ENCODE measurements around the gene ASB4.

The ASB4 gene

DNA sequence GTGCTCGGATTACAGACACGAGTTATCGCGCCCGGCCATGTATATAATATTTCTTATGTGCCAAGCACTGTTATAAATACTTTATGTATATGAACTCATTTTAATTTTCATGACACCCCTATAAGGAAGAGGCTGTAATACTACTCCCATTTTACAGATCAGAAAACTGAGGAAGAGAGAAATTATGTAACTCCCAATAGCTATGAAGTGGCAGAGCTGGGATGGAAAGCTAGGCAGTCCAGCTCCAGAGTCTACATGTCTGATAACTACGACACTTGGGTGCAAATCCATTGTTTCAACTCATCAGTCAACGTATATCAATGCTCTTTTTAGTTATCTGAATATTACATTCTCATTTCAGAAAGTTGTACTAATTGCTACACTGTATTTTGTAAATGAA, 93.6 kb downstream of the ASB4 start:
- DNase-seq (ENCODE audit: low read depth in 2 of 2): no peak
- H3K4me3 ChIP-seq (replicated peaks in 1 of 2; ENCODE audit: low read depth in 2 of 2, low read length in 2 of 2): no peak overlapping the region
- TF ChIP-seq, protein P1, sequence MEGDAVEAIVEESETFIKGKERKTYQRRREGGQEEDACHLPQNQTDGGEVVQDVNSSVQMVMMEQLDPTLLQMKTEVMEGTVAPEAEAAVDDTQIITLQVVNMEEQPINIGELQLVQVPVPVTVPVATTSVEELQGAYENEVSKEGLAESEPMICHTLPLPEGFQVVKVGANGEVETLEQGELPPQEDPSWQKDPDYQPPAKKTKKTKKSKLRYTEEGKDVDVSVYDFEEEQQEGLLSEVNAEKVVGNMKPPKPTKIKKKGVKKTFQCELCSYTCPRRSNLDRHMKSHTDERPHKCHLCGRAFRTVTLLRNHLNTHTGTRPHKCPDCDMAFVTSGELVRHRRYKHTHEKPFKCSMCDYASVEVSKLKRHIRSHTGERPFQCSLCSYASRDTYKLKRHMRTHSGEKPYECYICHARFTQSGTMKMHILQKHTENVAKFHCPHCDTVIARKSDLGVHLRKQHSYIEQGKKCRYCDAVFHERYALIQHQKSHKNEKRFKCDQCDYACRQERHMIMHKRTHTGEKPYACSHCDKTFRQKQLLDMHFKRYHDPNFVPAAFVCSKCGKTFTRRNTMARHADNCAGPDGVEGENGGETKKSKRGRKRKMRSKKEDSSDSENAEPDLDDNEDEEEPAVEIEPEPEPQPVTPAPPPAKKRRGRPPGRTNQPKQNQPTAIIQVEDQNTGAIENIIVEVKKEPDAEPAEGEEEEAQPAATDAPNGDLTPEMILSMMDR (IDR thresholded peaks at IDR 0.05; ENCODE audit: low read depth, low read length): no peak

DNA sequence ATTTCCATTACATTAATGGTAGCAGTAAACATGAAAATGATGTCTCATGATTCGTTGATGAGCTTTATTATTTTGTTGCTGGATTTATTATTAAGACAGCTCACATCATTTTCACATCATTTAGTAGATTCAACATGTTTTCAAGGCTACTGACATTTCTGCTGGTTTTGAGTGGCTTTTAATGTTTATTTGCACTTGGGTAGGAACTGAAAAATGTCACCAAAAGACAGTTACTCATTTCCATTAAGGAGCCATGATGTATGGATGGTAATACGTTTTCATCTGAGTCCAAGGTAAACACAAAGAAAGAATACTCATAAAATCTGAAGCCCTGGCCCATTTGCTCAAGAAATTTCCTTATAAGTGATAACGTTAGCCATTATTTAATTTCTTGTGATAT, 95.7 kb downstream of the ASB4 start:
- TF ChIP-seq, protein P1 (IDR thresholded peaks at IDR 0.05; ENCODE audit: low read depth, low read length): no peak
- DNase-seq (ENCODE audit: low read depth in 2 of 2): no peak
- no peak overlapping the region for H3K4me3 ChIP-seq (replicated peaks in 1 of 2; ENCODE audit: low read depth in 2 of 2, low read length in 2 of 2)

DNA sequence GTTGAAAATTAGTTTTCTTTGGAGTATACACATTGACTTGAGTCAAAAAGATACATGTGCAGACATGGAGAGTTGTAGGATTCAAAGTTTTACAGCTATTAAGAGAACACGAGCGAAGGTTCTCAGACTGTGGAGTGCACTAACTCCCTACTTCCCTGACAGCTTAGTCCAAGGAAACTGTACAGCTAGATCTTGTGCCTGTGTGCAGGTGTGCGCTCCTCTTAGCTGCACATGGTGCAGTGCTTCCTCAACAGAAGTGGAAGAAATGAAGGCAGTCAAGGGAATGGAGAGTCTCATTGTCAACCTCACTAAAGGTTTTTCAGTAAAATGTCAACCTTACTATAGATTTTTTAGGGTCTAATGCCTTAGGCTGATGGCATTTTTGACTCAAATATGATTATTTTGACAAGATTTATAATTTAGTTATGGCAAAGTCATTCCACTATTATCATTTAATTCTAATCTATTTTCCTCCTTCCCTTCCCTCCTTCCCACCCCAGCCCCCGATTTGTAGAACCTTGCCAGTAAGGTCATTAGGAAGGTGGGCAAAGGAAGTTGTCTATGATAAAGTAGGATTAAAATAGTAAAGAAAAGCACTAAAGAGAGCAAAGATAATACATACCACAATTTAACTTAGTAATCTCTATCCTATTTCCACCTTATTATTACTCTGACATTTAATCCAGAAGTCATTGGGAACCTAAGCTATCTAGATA, 97.0 kb downstream of the ASB4 start:
- TF ChIP-seq, protein P1 (IDR thresholded peaks at IDR 0.05; ENCODE audit: low read depth, low read length): no peak
- no peak for DNase-seq (ENCODE audit: low read depth in 2 of 2)
- H3K4me3 ChIP-seq (replicated peaks in 1 of 2; ENCODE audit: low read depth in 2 of 2, low read length in 2 of 2): no peak overlapping the region

DNA sequence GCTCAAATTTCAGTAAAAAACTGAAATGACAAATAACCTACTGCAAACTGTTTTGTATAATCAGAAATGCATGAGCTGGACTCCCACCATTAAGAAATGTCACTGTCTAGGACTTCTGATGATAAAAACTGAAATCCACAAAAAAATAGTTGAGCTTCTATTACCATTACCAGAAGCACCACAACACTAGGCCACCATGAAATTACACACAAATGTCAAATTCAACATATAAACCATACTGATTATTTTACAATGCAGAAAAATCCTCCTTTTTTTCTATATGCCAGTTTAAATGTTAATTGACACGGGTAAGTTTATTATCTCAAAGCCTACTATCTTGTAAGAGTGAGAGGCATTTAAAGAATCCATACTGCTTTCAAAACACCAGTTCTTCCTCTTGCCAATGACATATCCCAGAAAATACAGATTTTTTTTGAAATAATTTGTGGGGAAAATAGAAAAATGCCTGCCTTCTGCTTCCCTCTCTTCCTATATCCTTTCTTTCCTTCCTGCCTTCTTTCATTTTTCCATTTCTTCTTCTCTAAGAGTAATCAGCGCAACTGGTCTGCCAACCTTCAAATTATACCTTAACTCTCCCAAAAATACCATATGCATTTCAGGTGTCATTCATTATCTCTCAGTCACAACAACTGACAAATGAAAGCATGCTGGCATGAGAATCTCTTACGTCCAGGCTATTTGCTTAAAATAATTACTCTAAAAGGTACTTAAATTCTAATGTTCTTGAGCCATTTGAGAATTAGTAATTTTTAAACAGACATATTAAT, 98.3 kb downstream of the ASB4 start:
- TF ChIP-seq, protein P1 (IDR thresholded peaks at IDR 0.05; ENCODE audit: low read depth, low read length): no peak
- H3K4me3 ChIP-seq (replicated peaks in 1 of 2; ENCODE audit: low read depth in 2 of 2, low read length in 2 of 2): no peak overlapping the region
- no peak for DNase-seq (ENCODE audit: low read depth in 2 of 2)

DNA sequence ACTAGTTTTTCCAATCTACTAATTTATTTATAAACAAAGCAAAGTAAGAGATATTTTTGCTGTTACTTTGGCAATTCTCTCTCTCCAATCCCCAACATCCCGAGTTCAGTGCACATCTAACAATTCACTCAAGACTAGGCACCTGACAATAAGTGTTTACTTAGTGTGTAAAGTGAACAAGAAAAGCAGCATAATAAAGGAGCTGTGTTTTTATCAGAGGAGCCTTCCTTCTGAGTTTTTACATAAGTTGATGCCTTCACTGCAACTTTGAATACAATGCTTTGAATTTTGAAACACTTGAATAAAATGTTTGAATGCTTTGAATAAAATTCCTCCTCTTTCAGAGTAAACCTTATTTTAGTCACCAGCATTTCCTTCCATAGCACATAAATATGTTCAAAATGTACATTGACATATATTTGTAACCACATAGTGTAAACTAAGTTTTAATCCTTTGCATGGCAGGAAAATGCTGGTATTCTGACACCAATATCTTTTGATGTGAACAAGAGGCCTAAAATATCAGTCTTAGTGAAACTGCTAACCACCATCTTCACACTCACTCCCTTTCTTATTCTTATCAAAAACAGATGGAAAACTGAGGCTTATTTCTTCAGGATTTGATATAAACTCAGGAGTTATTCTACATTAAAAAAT, 99.2 kb downstream of the ASB4 start:
- TF ChIP-seq, protein P1 (IDR thresholded peaks at IDR 0.05; ENCODE audit: low read depth, low read length): no peak
- H3K4me3 ChIP-seq (replicated peaks in 1 of 2; ENCODE audit: low read depth in 2 of 2, low read length in 2 of 2): no peak overlapping the region
- no peak for DNase-seq (ENCODE audit: low read depth in 2 of 2)

DNA sequence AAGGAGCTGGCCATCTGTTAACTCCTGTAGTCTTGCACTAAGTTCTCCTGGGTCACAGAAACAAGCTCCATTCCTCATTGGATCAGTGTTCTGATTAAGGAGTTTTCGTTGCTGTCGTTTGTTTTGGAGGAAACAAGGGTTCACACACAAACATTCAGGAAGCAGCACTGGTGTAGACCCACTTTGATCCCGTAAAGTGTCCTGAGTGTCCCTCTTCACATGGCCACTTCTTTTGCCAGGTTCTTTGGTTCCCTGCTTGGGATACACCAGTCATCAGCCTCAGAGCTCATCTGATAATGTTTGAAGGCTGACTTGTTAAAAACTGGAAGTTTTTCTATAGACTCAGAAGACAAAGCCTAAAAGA, 99.7 kb downstream of the ASB4 start:
- no peak overlapping the region for H3K4me3 ChIP-seq (replicated peaks in 1 of 2; ENCODE audit: low read depth in 2 of 2, low read length in 2 of 2)
- TF ChIP-seq, protein P1 (IDR thresholded peaks at IDR 0.05; ENCODE audit: low read depth, low read length): no peak
- DNase-seq (ENCODE audit: low read depth in 2 of 2): no peak
